MCF 10A (cell line): ENCODE results near the gene ALDH6A1. TPM values are rescaled to one million over a fixed set of nuclear protein-coding genes. Genes with fewer than 3 reads are reported as not detected.

ENCODE experiments used
- BruUV-seq: library from RNA; stranded (reverse); fragments of 400-500 nt; replicated peaks from 2 replicates; lab custom pipeline; 2021; lab: Mats Ljungman, UMichigan
- CTCF ChIA-PET: fragments of 300-600 bp; sonication (Branson Sonifier 250); formaldehyde crosslinking; extraction: SDS; loops from one replicate; lab custom pipeline; 2021; ENCODE audit warnings: antibody characterized with exemption, inconsistent platforms; lab: Yijun Ruan, JAX
- POLR2A ChIA-PET: fragments of 300-600, 350-650 bp; sonication (Branson Sonifier 250); formaldehyde crosslinking; extraction: SDS; loops from one replicate; lab custom pipeline; 2020; ENCODE audit warnings: antibody characterized with exemption, inconsistent platforms; lab: Yijun Ruan, JAX
- DNase-seq: peaks from one replicate; pipeline ENCODE4 v3.0.0-alpha.2; 2018; ENCODE audit not compliant: unreplicated experiment
- H3K27ac Mint-ChIP-seq: one replicate; pipeline ENCODE4 v1.8.0; 2022; ENCODE audit warnings: mild to moderate bottlenecking, low read depth, mixed read lengths; ENCODE audit not compliant: unreplicated experiment
- H3K27me3 Mint-ChIP-seq: one replicate; pipeline ENCODE4 v1.8.0; 2022; ENCODE audit warnings: mixed read lengths; ENCODE audit not compliant: insufficient read depth, unreplicated experiment
- H3K36me3 Mint-ChIP-seq: one replicate; pipeline ENCODE4 v1.8.0; 2022; ENCODE audit warnings: mild to moderate bottlenecking, moderate library complexity, mixed read lengths; ENCODE audit not compliant: insufficient read depth, unreplicated experiment
- H3K4me1 Mint-ChIP-seq: one replicate; pipeline ENCODE4 v1.8.0; 2022; ENCODE audit warnings: mixed read lengths; ENCODE audit not compliant: insufficient read depth, unreplicated experiment
- H3K4me3 Mint-ChIP-seq: one replicate; pipeline ENCODE4 v1.8.0; 2022; ENCODE audit warnings: mild to moderate bottlenecking, moderate library complexity, mixed read lengths; ENCODE audit not compliant: unreplicated experiment
- H3K9me3 Mint-ChIP-seq: one replicate; pipeline ENCODE4 v1.8.0; 2022; ENCODE audit warnings: mixed read lengths; ENCODE audit not compliant: unreplicated experiment
- intact Hi-C: fragments of 100-400 bp; cut with micrococcal nuclease; formaldehyde crosslinking; loops from 2 replicates; pipeline ENCODE4 v1.14.1; 2022
- total RNA-seq: library from RNA; stranded (reverse); gene quantifications from 2 replicates; pipeline ENCODE4 v1.2.3, GENCODE V29; 2022
- TF ChIP-seq, protein P1 (sequence below): fragments of 200-600 bp; IDR thresholded peaks from one replicate; pipeline ENCODE4 v1.8.0; 2022; ENCODE audit warnings: antibody characterized with exemption, mild to moderate bottlenecking; ENCODE audit not compliant: unreplicated experiment

The ALDH6A1 gene
- total RNA-seq, 1 experiment from 2014 or later, result 22.4 TPM

GRCh38 chr14:74081491-74081890 lies 2.8 kb downstream of the ALDH6A1 start:
- no peak for DNase-seq
- no TSS peak for BruUV-seq
- Mint-ChIP-seq H3K36me3 (peaks cover 6% of the 10 kb centered on the region), H3K4me1 (peaks cover 14% of the 10 kb centered on the region), H3K4me3 (no peak overlapping the region), H3K9me3 (no peaks in the 10 kb centered on the region), H3K27me3 (no peaks in the 10 kb centered on the region), H3K27ac (no peak overlapping the region)
- ChIA-PET POLR2A (interaction anchor here (1.0 kb wide), 1 partner anchor 42 kb away, joined by 3 read pairs; no protein-coding TSS in a partner anchor), CTCF (interaction anchor here (1.1 kb wide), 1 partner anchor 410 kb away, joined by 3 read pairs; no protein-coding TSS in a partner anchor)
- intact Hi-C loops, result no loop called here
- TF ChIP-seq, protein P1, sequence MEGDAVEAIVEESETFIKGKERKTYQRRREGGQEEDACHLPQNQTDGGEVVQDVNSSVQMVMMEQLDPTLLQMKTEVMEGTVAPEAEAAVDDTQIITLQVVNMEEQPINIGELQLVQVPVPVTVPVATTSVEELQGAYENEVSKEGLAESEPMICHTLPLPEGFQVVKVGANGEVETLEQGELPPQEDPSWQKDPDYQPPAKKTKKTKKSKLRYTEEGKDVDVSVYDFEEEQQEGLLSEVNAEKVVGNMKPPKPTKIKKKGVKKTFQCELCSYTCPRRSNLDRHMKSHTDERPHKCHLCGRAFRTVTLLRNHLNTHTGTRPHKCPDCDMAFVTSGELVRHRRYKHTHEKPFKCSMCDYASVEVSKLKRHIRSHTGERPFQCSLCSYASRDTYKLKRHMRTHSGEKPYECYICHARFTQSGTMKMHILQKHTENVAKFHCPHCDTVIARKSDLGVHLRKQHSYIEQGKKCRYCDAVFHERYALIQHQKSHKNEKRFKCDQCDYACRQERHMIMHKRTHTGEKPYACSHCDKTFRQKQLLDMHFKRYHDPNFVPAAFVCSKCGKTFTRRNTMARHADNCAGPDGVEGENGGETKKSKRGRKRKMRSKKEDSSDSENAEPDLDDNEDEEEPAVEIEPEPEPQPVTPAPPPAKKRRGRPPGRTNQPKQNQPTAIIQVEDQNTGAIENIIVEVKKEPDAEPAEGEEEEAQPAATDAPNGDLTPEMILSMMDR, result no peak

GRCh38 chr14:74080820-74081460 lies 3.3 kb downstream of the ALDH6A1 start:
- H3K4me3 Mint-ChIP-seq, result no peak overlapping the region
- no TSS peak for BruUV-seq
- ChIA-PET POLR2A (no interaction called here), CTCF (interaction anchor here (1.1 kb wide), 1 partner anchor 411 kb away, joined by 3 read pairs; no protein-coding TSS in a partner anchor)
- H3K27ac Mint-ChIP-seq, result no peak overlapping the region
- H3K27me3 Mint-ChIP-seq, result no peaks in the 10 kb centered on the region
- peaks cover 6% of the 10 kb centered on the region for H3K36me3 Mint-ChIP-seq
- peaks cover 11% of the 10 kb centered on the region for H3K4me1 Mint-ChIP-seq
- no peaks in the 10 kb centered on the region for H3K9me3 Mint-ChIP-seq
- intact Hi-C loops, result no loop called here
- TF ChIP-seq, protein P1, result no peak
- no peak for DNase-seq

- POLR2A ChIA-PET, result interaction anchor here (0.9 kb wide), 1 partner anchor 10 kb away, joined by 5 read pairs; no protein-coding TSS in a partner anchor
- intact Hi-C loops, result no loop called here
These were observed 6.9 kb downstream of the ALDH6A1 start for GRCh38 chr14:74077401-74077800.

More at GRCh38 chr14:74077401-74077800, 6.9 kb downstream of the ALDH6A1 start:
- Mint-ChIP-seq H3K36me3 (peaks cover 9% of the 10 kb centered on the region), H3K27ac (no peak overlapping the region), H3K4me3 (no peak overlapping the region), H3K27me3 (no peaks in the 10 kb centered on the region), H3K9me3 (no peaks in the 10 kb centered on the region), H3K4me1 (no peaks in the 10 kb centered on the region)
- BruUV-seq, result no TSS peak
- TF ChIP-seq, protein P1, result no peak
- DNase-seq, result no peak
- CTCF ChIA-PET, result interaction anchor here (1.0 kb wide), 1 partner anchor 180 kb away, joined by 3 read pairs; no protein-coding TSS in a partner anchor
